Endodermal cell (in vitro differentiated cells): ENCODE results near the gene SNX20. TPM values are rescaled to one million over a fixed set of nuclear protein-coding genes. Genes with fewer than 3 reads are reported as not detected.

Experiments used
- DNase-seq: peaks from one replicate; pipeline ENCODE4 v3.0.0-alpha.2; 2017
- H3K27ac ChIP-seq: 2 replicates; pipeline ENCODE4 v1.5.1; 2013; ENCODE audit warnings: mild to moderate bottlenecking, low read depth, low read length, moderate library complexity
- H3K27me3 ChIP-seq: 2 replicates; pipeline ENCODE4 v1.6.1; 2013; ENCODE audit warnings: mild to moderate bottlenecking, low read length, moderate library complexity; ENCODE audit not compliant: insufficient read depth, control insufficient read depth, poor library complexity, severe bottlenecking
- H3K36me3 ChIP-seq: 2 replicates; pipeline ENCODE4 v1.7.0; 2013; ENCODE audit warnings: mild to moderate bottlenecking, low read length, moderate library complexity; ENCODE audit not compliant: control insufficient read depth, insufficient read depth
- H3K4me1 ChIP-seq: one replicate; pipeline ENCODE4 v1.7.0; 2013; ENCODE audit warnings: low read length; ENCODE audit not compliant: control insufficient read depth, insufficient read depth
- H3K4me3 ChIP-seq: 2 replicates; pipeline ENCODE4 v1.5.1; 2013; ENCODE audit warnings: mild to moderate bottlenecking, low read length, moderate library complexity
- H3K9ac ChIP-seq: 2 replicates; pipeline ENCODE4 v1.6.1; 2013; ENCODE audit warnings: mild to moderate bottlenecking, low read length, moderate library complexity; ENCODE audit not compliant: poor library complexity, severe bottlenecking; ENCODE audit errors: extremely low read depth
- H3K9me3 ChIP-seq: 2 replicates; pipeline ENCODE4 v1.6.1; 2013; ENCODE audit warnings: mild to moderate bottlenecking, low read length, moderate library complexity; ENCODE audit not compliant: control insufficient read depth
- H3K27ac Mint-ChIP-seq: 2 replicates; pipeline ENCODE4 v1.8.0; 2020; ENCODE audit warnings: mixed read lengths
- H3K27me3 Mint-ChIP-seq: 2 replicates; pipeline ENCODE4 v1.8.0; 2021; ENCODE audit warnings: mild to moderate bottlenecking, mixed read lengths; ENCODE audit not compliant: insufficient read depth
- H3K36me3 Mint-ChIP-seq: 2 replicates; pipeline ENCODE4 v1.8.0; 2020; ENCODE audit warnings: low read depth, mixed read lengths
- H3K4me1 Mint-ChIP-seq: 2 replicates; pipeline ENCODE4 v1.8.0; 2020; ENCODE audit warnings: mixed read lengths
- H3K4me3 Mint-ChIP-seq: 2 replicates; pipeline ENCODE4 v1.8.0; 2020; ENCODE audit warnings: mild to moderate bottlenecking, moderate library complexity, mixed read lengths
- H3K9me3 Mint-ChIP-seq: 2 replicates; pipeline ENCODE4 v1.8.0; 2020; ENCODE audit warnings: mild to moderate bottlenecking, mixed read lengths
- WGBS, 2 experiments: methylation state at CpG; one replicate each; pipeline versions ENCODE4 v1.1.5 to v1.1.7; 2013; ENCODE audit warnings: missing lambda C conversion rate in 2 of 2, mixed read lengths in 1 of 2; ENCODE audit not compliant: insufficient coverage in 1 of 2, insufficient read length in 1 of 2; 5-methylcytosine and 5-hydroxymethylcytosine counted together
- total RNA-seq, 2 donors: library from RNA; stranded (reverse); fragmentation: NEBNext Ultra II Directional in 1 of 2; extraction: Animal tissue kit (Norgen Biotek cat#: 25700) in 1 of 2; gene quantifications; 2 replicates in 1 of 2; 3 replicates in 1 of 2; pipeline ENCODE4 v1.2.1, GENCODE V29; 2021
- TF ChIP-seq, protein P1 (sequence below): fragments of 200-600 bp; sonication (generic); conservative IDR thresholded peaks from 2 replicates; pipeline ENCODE4 v1.5.0; 2021; ENCODE audit warnings: antibody characterized with exemption, mild to moderate bottlenecking

Gene SNX20
- total RNA-seq, 2 donors from 2014 or later: not detected

GRCh38 chr16:50635505-50636392, 45.4 kb downstream of the SNX20 start:
- Histone ChIP-seq H3K4me3 (no peak overlapping the region), H3K27me3 (no peaks in the 10 kb centered on the region), H3K9ac (no peak overlapping the region), H3K4me1 (no peaks in the 10 kb centered on the region), H3K27ac (peak overlapping the region; percentile 29), H3K36me3 (peaks cover 5% of the 10 kb centered on the region), H3K9me3 (no peaks in the 10 kb centered on the region)
- Mint-ChIP-seq H3K36me3 (no peaks in the 10 kb centered on the region), H3K27ac (no peak overlapping the region), H3K4me1 (peaks cover 7% of the 10 kb centered on the region), H3K27me3 (no peaks in the 10 kb centered on the region), H3K9me3 (no peaks in the 10 kb centered on the region), H3K4me3 (no peak overlapping the region)
- peak; percentile 72 for DNase-seq
- WGBS, 2 experiments: 91 to 98% methylated on average over 6 to 17 of the region's 17 CpGs
- TF ChIP-seq, protein P1, sequence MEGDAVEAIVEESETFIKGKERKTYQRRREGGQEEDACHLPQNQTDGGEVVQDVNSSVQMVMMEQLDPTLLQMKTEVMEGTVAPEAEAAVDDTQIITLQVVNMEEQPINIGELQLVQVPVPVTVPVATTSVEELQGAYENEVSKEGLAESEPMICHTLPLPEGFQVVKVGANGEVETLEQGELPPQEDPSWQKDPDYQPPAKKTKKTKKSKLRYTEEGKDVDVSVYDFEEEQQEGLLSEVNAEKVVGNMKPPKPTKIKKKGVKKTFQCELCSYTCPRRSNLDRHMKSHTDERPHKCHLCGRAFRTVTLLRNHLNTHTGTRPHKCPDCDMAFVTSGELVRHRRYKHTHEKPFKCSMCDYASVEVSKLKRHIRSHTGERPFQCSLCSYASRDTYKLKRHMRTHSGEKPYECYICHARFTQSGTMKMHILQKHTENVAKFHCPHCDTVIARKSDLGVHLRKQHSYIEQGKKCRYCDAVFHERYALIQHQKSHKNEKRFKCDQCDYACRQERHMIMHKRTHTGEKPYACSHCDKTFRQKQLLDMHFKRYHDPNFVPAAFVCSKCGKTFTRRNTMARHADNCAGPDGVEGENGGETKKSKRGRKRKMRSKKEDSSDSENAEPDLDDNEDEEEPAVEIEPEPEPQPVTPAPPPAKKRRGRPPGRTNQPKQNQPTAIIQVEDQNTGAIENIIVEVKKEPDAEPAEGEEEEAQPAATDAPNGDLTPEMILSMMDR: no peak

DNA sequence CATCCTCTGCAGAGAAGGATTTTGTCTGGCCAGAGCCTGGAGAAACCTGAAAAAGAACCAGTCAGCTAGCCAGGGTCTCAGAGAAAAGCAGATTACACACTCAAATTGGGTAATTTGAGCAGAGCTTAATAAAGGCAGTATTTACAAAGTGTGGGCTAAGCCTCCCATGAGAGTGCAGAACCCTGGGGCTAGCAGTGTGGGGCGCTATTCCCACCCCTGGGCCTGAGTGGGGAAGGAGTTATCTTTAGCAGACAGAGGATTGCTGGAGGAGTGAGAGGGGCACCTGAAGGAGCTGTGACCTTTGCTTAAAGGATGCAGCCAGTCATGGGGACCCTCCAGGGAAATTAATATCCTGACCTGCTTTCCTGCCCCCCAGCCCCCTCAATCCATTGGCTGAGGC, 46.2 kb downstream of the SNX20 start:
- no peaks in the 10 kb centered on the region for H3K36me3 Mint-ChIP-seq
- no peak overlapping the region for H3K27ac Mint-ChIP-seq

GRCh38 chr16:50634090-50634489, 47.0 kb downstream of the SNX20 start:
- Histone ChIP-seq H3K9ac (no peak overlapping the region), H3K4me1 (no peaks in the 10 kb centered on the region), H3K9me3 (no peaks in the 10 kb centered on the region), H3K27me3 (no peaks in the 10 kb centered on the region), H3K4me3 (no peak overlapping the region), H3K36me3 (peaks cover 5% of the 10 kb centered on the region), H3K27ac (no peak overlapping the region)
- Mint-ChIP-seq H3K27me3 (no peaks in the 10 kb centered on the region), H3K9me3 (no peaks in the 10 kb centered on the region), H3K27ac (no peak overlapping the region), H3K4me1 (peaks cover 11% of the 10 kb centered on the region), H3K36me3 (peaks cover 3% of the 10 kb centered on the region), H3K4me3 (no peak overlapping the region)
- TF ChIP-seq, protein P1: no peak
- no peak for DNase-seq
- WGBS, 2 experiments: 93 to 94% methylated on average over 5 to 7 of the region's 7 CpGs

More for the DNA sequence above, 46.2 kb downstream of the SNX20 start:
- Histone ChIP-seq H3K27me3 (no peaks in the 10 kb centered on the region), H3K36me3 (peaks cover 5% of the 10 kb centered on the region), H3K4me1 (no peaks in the 10 kb centered on the region), H3K4me3 (no peak overlapping the region), H3K9me3 (no peaks in the 10 kb centered on the region), H3K9ac (no peak overlapping the region), H3K27ac (no peak overlapping the region)
- Mint-ChIP-seq H3K4me1 (peaks cover 7% of the 10 kb centered on the region), H3K27me3 (no peaks in the 10 kb centered on the region), H3K9me3 (no peaks in the 10 kb centered on the region), H3K4me3 (no peak overlapping the region)
- no peak for DNase-seq
- 76 to 100% methylated on average over 1 of the region's 1 CpG for whole genome bisulfite sequencing, 2 experiments
- TF ChIP-seq, protein P1: peak; percentile 31
